Measurements from ENCODE around the gene LEMD2. TPM values are rescaled to one million over a fixed set of nuclear protein-coding genes. Genes with fewer than 3 reads are reported as not detected.

Gene LEMD2
- polyA plus RNA-seq, 2 of the 4 experiments (the other 2 are of a cell fraction) = 43.2 to 48.8 TPM

DNA sequence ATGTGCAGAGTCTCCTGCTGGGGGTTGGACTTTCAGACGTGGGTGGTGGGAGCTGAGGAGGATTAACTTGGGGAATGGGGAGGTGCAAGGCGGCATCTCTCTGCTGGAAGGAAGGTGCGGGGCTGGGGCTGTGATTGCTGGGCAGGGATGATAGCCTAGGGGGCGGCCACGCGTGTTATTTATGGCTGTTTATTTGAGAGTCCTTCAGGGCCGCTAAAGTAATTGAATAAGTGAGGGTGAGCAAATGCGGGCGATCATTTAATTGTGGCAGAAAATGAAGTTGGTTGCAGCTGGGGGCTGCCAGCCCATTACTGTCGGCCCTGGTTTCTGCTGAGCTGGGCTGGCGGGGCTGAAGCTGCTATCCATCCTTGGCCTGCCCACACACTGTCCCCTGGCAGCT lies 34.7 kb downstream of the LEMD2 start (continued):
- no peak for TF ChIP-seq RAD21 (conservative IDR thresholded peaks at IDR 0.05 in 1 of 2, IDR thresholded peaks at IDR 0.05 in 1 of 2)
- TF ChIP-seq GATA3 (IDR thresholded peaks at IDR 0.05; ENCODE audit: borderline replicate concordance) = no peak
- no peak for TF ChIP-seq EHMT2 (IDR thresholded peaks at IDR 0.05; ENCODE audit: low read depth)
- TF ChIP-seq MAX (IDR thresholded peaks at IDR 0.05) = no peak

- Histone ChIP-seq H3K27ac (0 out of 6 replicates have a peak overlapping the region, but pooled peaks of 1 of the 2 experiments have one; percentile 19), H3K4me1 (no peaks in the 10 kb centered on the region), H3K4me3 (no peak overlapping the region), H3K9me3 (no peaks in the 10 kb centered on the region), H3K4me2 (no peak overlapping the region)
- TF ChIP-seq MAZ (IDR thresholded peaks at IDR 0.05; ENCODE audit: borderline replicate concordance, low read depth, low read length) = no peak
- no peak for ATAC-seq
- ChIA-PET POLR2A (no interaction called here), CTCF (interaction anchor here (1.4 kb wide), 1 partner anchor 9 kb away, joined by 5 read pairs; no protein-coding TSS in a partner anchor)
- DNase-seq (ENCODE audit: low read depth in 1 of 2, low spot score in 1 of 2) = no peak
- FAIRE-seq = no peak
- WGBS (ENCODE audit: missing lambda C conversion rate) = 83% methylated on average over 1 of the region's 1 CpG
Observed at GRCh38 chr6:33752646-33753015, 36.3 kb downstream of the LEMD2 start.

GRCh38 chr6:33751771-33752645 lies 36.9 kb downstream of the LEMD2 start:
- FAIRE-seq = no peak
- no peak for ATAC-seq
- DNase-seq (ENCODE audit: low read depth in 1 of 2, low spot score in 1 of 2) = no peak

More at GRCh38 chr6:33751771-33752645, 36.9 kb downstream of the LEMD2 start:
- H3K4me3 ChIP-seq = no peak overlapping the region
- ChIA-PET CTCF (interaction anchor here (0.6 to 3.3 kb wide), 6 partner anchors 9 to 374 kb away, joined by 3 to 10 read pairs (median 4); partner anchors contain the start of gene UQCC2), POLR2A (no interaction called here)
- peak overlapping the region in 1 of 2 experiments; percentile 19; a peak in 2 of 6 replicates for H3K27ac ChIP-seq
- no peak overlapping the region for H3K4me2 ChIP-seq
- H3K9me3 ChIP-seq = no peaks in the 10 kb centered on the region
- H3K4me1 ChIP-seq = peaks cover under 1% of the 10 kb centered on the region; the same call in 1 of the 3 replicates
- TF ChIP-seq, protein P1, sequence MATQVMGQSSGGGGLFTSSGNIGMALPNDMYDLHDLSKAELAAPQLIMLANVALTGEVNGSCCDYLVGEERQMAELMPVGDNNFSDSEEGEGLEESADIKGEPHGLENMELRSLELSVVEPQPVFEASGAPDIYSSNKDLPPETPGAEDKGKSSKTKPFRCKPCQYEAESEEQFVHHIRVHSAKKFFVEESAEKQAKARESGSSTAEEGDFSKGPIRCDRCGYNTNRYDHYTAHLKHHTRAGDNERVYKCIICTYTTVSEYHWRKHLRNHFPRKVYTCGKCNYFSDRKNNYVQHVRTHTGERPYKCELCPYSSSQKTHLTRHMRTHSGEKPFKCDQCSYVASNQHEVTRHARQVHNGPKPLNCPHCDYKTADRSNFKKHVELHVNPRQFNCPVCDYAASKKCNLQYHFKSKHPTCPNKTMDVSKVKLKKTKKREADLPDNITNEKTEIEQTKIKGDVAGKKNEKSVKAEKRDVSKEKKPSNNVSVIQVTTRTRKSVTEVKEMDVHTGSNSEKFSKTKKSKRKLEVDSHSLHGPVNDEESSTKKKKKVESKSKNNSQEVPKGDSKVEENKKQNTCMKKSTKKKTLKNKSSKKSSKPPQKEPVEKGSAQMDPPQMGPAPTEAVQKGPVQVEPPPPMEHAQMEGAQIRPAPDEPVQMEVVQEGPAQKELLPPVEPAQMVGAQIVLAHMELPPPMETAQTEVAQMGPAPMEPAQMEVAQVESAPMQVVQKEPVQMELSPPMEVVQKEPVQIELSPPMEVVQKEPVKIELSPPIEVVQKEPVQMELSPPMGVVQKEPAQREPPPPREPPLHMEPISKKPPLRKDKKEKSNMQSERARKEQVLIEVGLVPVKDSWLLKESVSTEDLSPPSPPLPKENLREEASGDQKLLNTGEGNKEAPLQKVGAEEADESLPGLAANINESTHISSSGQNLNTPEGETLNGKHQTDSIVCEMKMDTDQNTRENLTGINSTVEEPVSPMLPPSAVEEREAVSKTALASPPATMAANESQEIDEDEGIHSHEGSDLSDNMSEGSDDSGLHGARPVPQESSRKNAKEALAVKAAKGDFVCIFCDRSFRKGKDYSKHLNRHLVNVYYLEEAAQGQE (IDR thresholded peaks at IDR 0.05) = no peak
- TF ChIP-seq EHMT2 (IDR thresholded peaks at IDR 0.05; ENCODE audit: low read depth) (no peak), CTCF (IDR thresholded peaks at IDR 0.05) (no peak), RFX5 (IDR thresholded peaks at IDR 0.05) (no peak)
- WGBS (ENCODE audit: missing lambda C conversion rate) = 81% methylated on average over 12 of the region's 15 CpGs

Measured in A549 (cell line).